WI38 (cell line): ENCODE results near the gene PRPH.

ENCODE experiments used
- H3K4me3 ChIP-seq: 2 replicates; pipeline ENCODE4 v1.5.1; 2011; ENCODE audit warnings: low read depth, mild to moderate bottlenecking, control low read depth, low read length
- TF ChIP-seq, protein P1 (sequence below): IDR thresholded peaks from 2 replicates; pipeline ENCODE4 v1.5.1; 2012; ENCODE audit warnings: low read depth, mild to moderate bottlenecking, control low read depth, low read length

PRPH gene

DNA sequence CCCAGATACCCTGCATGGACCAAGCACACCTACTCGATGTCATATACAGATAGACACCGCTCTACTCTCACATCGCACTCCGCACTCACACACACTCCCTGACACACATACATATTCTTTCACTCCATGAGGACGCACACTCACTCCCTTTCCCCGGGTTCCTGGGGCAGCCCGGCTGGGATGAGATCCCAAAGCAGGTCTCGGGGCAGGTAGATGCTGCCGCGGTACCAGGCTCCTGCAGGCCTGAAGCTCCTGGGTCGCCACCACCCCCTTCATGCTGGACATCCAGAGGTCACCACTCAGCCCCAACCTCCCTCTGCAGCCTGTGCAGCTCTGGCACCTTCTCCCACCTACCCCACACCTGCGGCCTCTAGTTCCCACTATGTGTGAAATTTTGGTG lies 39.7 kb downstream of the PRPH start:
- H3K4me3 ChIP-seq, result no peak overlapping the region
- TF ChIP-seq, protein P1, sequence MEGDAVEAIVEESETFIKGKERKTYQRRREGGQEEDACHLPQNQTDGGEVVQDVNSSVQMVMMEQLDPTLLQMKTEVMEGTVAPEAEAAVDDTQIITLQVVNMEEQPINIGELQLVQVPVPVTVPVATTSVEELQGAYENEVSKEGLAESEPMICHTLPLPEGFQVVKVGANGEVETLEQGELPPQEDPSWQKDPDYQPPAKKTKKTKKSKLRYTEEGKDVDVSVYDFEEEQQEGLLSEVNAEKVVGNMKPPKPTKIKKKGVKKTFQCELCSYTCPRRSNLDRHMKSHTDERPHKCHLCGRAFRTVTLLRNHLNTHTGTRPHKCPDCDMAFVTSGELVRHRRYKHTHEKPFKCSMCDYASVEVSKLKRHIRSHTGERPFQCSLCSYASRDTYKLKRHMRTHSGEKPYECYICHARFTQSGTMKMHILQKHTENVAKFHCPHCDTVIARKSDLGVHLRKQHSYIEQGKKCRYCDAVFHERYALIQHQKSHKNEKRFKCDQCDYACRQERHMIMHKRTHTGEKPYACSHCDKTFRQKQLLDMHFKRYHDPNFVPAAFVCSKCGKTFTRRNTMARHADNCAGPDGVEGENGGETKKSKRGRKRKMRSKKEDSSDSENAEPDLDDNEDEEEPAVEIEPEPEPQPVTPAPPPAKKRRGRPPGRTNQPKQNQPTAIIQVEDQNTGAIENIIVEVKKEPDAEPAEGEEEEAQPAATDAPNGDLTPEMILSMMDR, result no peak

DNA sequence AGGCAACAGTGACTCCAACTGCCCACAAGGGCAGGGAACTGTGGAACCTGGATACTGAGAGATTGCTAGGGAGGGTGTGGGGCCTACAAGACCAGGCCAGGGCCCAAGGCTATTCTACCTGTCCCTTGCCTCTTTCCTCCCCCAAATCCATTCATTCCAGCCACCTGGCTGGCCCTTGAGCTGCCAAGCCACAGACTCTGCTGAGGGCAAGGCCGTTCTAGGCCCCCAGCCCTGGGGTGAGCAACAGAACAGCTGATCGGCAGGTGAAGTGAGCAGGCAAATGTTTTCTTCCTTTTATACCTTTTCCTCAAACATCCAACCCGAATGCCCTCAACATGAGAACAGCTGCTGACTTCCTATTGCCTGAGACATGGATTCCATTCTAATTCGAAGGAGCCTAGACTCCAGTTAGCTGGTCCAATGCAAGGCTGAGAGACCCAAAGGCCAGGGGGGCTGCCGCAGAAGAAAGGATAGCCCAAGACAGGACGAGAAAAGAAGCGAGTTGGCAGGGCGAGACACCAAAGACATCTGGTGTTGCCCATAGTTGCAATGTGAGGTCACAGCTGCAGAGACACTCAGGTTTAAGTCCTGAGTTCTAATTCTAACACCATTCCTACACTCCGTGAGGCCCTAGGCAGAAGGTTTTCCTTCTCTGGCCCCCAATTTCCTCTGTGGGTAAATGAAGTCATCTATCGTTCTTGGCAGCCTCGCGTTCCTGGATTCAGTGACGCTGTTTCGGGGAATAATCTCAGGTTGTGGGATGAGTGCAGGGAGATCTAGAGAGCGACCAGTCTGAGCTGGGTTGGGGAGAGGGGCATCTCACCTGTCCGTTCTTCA lies 40.4 kb downstream of the PRPH start:
- TF ChIP-seq, protein P1, result no peak
- H3K4me3 ChIP-seq, result no peak overlapping the region

DNA sequence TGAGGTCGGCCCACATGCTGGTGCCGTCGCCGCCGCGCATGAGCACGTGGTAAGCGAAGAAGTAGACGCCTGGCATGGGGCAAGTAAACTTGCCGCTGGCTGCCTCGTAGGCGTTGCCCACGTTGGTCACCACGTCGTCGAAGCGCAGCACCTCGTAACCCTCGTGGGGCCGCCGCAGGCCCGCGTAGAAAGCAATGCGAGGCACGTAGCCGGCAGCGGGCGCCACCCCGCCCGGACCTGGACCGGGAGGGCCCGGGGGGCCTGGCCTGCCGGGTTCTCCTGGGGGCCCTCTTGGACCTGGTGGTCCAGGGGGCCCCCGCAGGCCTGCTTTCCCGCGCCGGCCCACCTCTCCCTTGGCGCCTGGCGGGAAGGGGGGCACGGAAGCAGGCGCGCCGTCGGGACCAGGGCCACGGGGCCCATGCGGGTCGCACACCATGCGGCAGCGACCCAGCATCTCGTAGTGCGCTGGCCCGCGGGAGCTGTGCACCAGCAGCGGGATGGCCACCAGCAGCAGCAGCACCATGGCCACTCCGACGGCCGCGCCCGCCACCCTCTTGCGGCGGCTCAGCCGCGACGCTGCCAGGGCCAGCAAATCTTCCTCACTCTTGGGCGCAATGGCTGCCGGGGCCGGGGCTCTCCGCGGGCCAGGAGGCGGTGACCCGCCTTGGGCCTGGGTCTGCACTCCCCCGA lies 41.2 kb downstream of the PRPH start:
- TF ChIP-seq, protein P1, result no peak
- H3K4me3 ChIP-seq, result peak overlapping the region; percentile 56; the same call in 1 of the 2 replicates

DNA sequence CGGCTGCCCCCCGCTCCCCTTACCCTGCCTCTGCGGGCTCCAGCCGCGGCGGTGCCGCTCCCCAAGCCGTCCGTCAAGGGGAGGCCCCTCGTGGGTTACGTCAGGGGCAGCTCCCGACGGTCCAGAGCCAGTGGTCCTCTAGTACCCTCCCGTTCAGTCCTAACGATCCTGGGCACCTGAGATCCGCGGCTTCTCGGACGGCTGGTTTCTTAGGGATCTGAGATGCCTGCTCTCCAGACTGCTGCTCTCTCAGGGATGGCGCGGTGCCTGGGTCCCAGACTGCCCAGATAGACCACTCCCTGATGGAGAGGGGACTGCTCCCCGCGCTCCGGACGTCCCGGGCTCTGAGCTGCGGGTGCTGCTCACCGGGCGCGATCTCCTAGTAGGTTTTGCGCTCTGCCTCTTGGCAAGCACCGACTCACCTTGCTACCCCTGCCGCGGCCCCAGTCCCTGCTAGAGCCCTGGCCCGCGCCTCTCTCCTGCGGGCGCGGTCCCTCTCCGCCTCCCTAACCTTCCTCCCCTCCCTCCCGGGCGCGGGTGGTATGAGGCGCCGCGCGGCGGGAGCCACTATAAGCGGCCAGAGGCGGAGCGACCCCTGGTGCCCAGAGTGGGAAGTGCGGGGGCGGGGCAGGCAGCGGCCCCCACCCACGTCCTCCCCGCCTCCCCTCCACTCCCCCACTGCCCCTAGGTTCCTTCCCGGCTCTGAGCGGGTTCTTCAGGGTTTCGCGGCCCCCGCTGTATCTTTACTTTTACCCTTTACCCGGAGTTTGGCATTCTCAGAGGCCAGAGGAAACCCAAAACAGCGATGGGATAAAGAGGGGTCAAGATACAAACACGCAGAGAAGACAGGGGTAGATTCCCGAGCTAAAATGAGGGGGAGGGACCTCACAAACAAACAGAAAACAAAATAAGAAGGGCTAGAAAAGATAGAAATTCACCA lies 42.0 kb downstream of the PRPH start, which contains the start of gene C1QL4:
Gene C1QL4 (minus strand): TSS at position 544 of the 940 bp plus-strand sequence. CDS start 711 bp downstream, outside the sequence.
- peak within 1 kb of the TSS; percentile 56 for H3K4me3 ChIP-seq
- TF ChIP-seq, protein P1, result peak; percentile 83

DNA sequence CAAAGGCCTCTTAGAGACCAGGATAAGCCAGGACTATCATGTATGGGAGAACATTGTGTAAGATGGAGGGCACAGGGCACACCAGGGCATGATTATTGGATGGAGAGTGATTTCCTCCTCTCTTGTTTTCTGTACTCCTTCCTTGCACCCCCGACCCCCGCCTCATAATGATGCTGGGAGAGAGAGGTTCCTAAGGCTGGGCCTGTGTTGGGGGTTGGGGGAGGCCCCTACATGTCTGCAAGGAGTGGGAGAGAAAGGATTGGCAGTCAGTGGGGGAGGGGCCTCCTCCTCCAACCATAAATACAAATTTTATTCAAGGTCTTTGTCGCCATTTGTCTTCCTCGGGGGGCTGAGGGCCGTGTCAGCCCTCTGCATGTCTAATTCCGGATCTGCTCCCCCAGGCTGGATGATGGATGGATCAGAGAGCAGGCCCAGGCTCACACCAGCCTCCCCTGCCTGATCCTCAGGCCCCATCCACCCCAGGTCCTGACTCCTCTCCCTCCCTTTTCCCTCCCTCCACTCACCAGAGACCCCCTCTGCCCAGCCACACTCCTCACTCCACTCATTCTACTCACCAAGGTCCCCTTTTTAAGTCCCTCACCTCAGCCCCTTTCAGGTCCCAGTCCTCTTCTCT lies 44.0 kb downstream of the PRPH start:
- no peak overlapping the region for H3K4me3 ChIP-seq
- TF ChIP-seq, protein P1, result no peak

DNA sequence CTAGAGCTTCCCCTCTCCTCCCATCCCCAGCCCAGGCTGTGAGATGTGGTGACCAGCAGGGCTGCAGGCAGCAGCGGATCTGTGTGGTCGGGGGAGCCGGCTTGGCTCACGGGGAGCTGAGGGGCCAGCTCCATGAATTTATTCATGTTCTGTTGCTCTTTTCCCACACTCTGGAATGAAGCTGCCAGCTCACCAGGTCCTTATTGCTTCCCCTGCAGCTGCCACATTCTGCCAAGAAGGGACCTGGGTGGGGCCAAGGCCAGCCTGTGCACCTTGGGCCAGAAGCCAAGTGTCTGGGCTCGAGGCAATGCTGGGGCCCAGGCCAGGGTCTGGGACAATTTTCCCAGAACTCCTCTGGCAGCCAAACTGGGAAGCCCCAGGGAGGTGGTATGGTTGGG lies 44.5 kb downstream of the PRPH start:
- TF ChIP-seq, protein P1, result no peak
- no peak overlapping the region for H3K4me3 ChIP-seq
